MM.1S (cell line): ENCODE results near the gene TPM1.
"Not testable (repeated sequence)": the region's sequence is repeated elsewhere in the genome, so short reads cannot be mapped to it uniquely, and the experiment has no call there.

Source experiments
- DNase-seq: peaks from one replicate; pipeline ENCODE4 v3.0.0-alpha.2; 2015
- H2AFZ ChIP-seq: fragments of 300-600 bp; sonication (generic); 2 replicates; pipeline ENCODE4 v1.6.0; 2016; ENCODE audit warnings: antibody characterized with exemption, low read length
- H3F3A ChIP-seq: fragments of 300-600 bp; sonication (generic); 2 replicates; pipeline ENCODE4 v1.6.1; 2016; ENCODE audit warnings: mild to moderate bottlenecking, antibody characterized with exemption, low read length, moderate library complexity, mixed read lengths; ENCODE audit not compliant: insufficient read depth
- H3K27ac ChIP-seq: fragments of 300-600 bp; sonication (generic); 2 replicates; pipeline ENCODE4 v1.5.1; 2016; ENCODE audit warnings: mild to moderate bottlenecking, low read length
- H3K27me3 ChIP-seq: fragments of 300-600 bp; sonication (generic); replicated peaks from 2 replicates; pipeline ENCODE4 v1.6.0; 2016; ENCODE audit warnings: low read length; ENCODE audit not compliant: insufficient read depth
- H3K36me3 ChIP-seq: fragments of 300-600 bp; sonication (generic); replicated peaks from 2 replicates; pipeline ENCODE4 v1.6.1; 2016; ENCODE audit warnings: mild to moderate bottlenecking, low read length, mixed read lengths; ENCODE audit not compliant: insufficient read depth
- H3K4me1 ChIP-seq: fragments of 300-600 bp; sonication (generic); 2 replicates; pipeline ENCODE4 v1.6.1; 2016; ENCODE audit warnings: low read length, mixed read lengths
- H3K4me2 ChIP-seq: fragments of 300-600 bp; sonication (generic); 2 replicates; pipeline ENCODE4 v1.6.0; 2016; ENCODE audit warnings: low read depth, low read length
- H3K4me3 ChIP-seq: fragments of 300-600 bp; sonication (generic); 2 replicates; pipeline ENCODE4 v1.5.1; 2016; ENCODE audit warnings: low read length, mixed read lengths
- H3K79me2 ChIP-seq: fragments of 300-600 bp; sonication (generic); 2 replicates; pipeline ENCODE4 v1.6.1; 2016; ENCODE audit warnings: mixed run types, low read length, mixed read lengths
- H3K9ac ChIP-seq: fragments of 300-600 bp; sonication (generic); 2 replicates; pipeline ENCODE4 v1.6.1; 2016; ENCODE audit warnings: low read length, mixed read lengths
- H3K9me2 ChIP-seq: fragments of 300-600 bp; sonication (generic); replicated peaks from 2 replicates; pipeline ENCODE4 v1.6.1; 2016; ENCODE audit warnings: mild to moderate bottlenecking, low read length, mixed read lengths; ENCODE audit not compliant: insufficient read depth
- H3K9me3 ChIP-seq: fragments of 300-600 bp; sonication (generic); replicated peaks from 2 replicates; pipeline ENCODE4 v1.6.1; 2016; ENCODE audit warnings: mild to moderate bottlenecking, low read length, mixed read lengths; ENCODE audit not compliant: insufficient read depth
- H4K20me1 ChIP-seq: fragments of 300-600 bp; sonication (generic); 2 replicates; pipeline ENCODE4 v1.6.1; 2016; ENCODE audit warnings: mild to moderate bottlenecking, low read length, moderate library complexity, mixed read lengths; ENCODE audit not compliant: insufficient read depth
- CTCF ChIP-seq: fragments of 300-600 bp; sonication (generic); IDR thresholded peaks from 2 replicates; pipeline ENCODE4 v1.5.1; 2016; ENCODE audit warnings: antibody characterized with exemption, low read length, mixed read lengths
- EZH2 ChIP-seq: fragments of 300-600 bp; sonication (generic); optimal IDR thresholded peaks from 2 replicates; pipeline ENCODE3; 2017; ENCODE audit warnings: low read depth, mild to moderate bottlenecking, antibody characterized with exemption, low read length, mixed read lengths
- EZH2phosphoT487 ChIP-seq: fragments of 300-600 bp; sonication (generic); IDR thresholded peaks from 2 replicates; pipeline ENCODE4 v1.6.1; 2018; ENCODE audit warnings: antibody characterized with exemption, low read length

TPM1 gene

GRCh38 chr15:63041974-63042876 is at the start of gene TPM1:
TPM1 (plus strand) TSS chr15:63042747; CDS start chr15:63042830, 83 bp downstream.
- no peak for DNase-seq
- H3K9ac ChIP-seq: no peak within 1 kb of the TSS
- H3K27me3 ChIP-seq: peaks cover 63% of the 10 kb centered on the region
- H3K4me3 ChIP-seq: peak within 1 kb of the TSS; percentile 12; the same call in 1 of the 2 replicates
- no peak for TF ChIP-seq EZH2phosphoT487
- no peak for TF ChIP-seq EZH2
- no peak for TF ChIP-seq CTCF
- H3K79me2 ChIP-seq: no peaks in the 10 kb centered on the region
- H3F3A ChIP-seq: no peaks in the 10 kb centered on the region
- H3K9me3 ChIP-seq: no peaks in the 10 kb centered on the region
- H3K4me2 ChIP-seq: peak within 1 kb of the TSS; percentile 33; the same call in 1 of the 2 replicates
- H3K9me2 ChIP-seq: no peaks in the 10 kb centered on the region
- no peaks in the 10 kb centered on the region for H4K20me1 ChIP-seq
- H3K4me1 ChIP-seq: no peaks in the 10 kb centered on the region
- H3K27ac ChIP-seq: no peak within 1 kb of the TSS
- H2AFZ ChIP-seq: no peak within 1 kb of the TSS
- H3K36me3 ChIP-seq: no peaks in the 10 kb centered on the region

- Histone ChIP-seq H3K4me1 (no peaks in the 10 kb centered on the region), H2AFZ (no peak overlapping the region), H3F3A (no peaks in the 10 kb centered on the region), H3K79me2 (no peaks in the 10 kb centered on the region), H3K27me3 (no peaks in the 10 kb centered on the region), H4K20me1 (no peaks in the 10 kb centered on the region), H3K4me2 (no peak overlapping the region), H3K9me2 (no peaks in the 10 kb centered on the region), H3K4me3 (no peak overlapping the region), H3K9me3 (no peaks in the 10 kb centered on the region), H3K27ac (no peak overlapping the region), H3K36me3 (no peaks in the 10 kb centered on the region), H3K9ac (no peak overlapping the region)
- no peak for TF ChIP-seq EZH2phosphoT487
- TF ChIP-seq CTCF: no peak
- no peak for TF ChIP-seq EZH2
- no peak for DNase-seq
Measured at GRCh38 chr15:62993066-62993465, 49.5 kb upstream of the TPM1 start.

- H3K79me2 ChIP-seq, H3K9me3 ChIP-seq, H3K4me3 ChIP-seq, H3K9ac ChIP-seq, H3K4me2 ChIP-seq, H3K36me3 ChIP-seq, H3F3A ChIP-seq, H3K27ac ChIP-seq, DNase-seq, H3K27me3 ChIP-seq, H2AFZ ChIP-seq, H3K4me1 ChIP-seq, H3K9me2 ChIP-seq, H4K20me1 ChIP-seq: not testable (repeated sequence)
Measured at GRCh38 chr15:62993632-62994031, 48.9 kb upstream of the TPM1 start.

- no peak overlapping the region for H3K4me3 ChIP-seq
- TF ChIP-seq CTCF (no peak), EZH2 (no peak), EZH2phosphoT487 (no peak)
- H2AFZ ChIP-seq: no peak overlapping the region
- no peaks in the 10 kb centered on the region for H3K9me3 ChIP-seq
- H3K36me3 ChIP-seq: no peaks in the 10 kb centered on the region
- no peak overlapping the region for H3K27ac ChIP-seq
- H3K4me1 ChIP-seq: no peaks in the 10 kb centered on the region
- H3F3A ChIP-seq: no peaks in the 10 kb centered on the region
- H3K27me3 ChIP-seq: no peaks in the 10 kb centered on the region
- no peaks in the 10 kb centered on the region for H4K20me1 ChIP-seq
- H3K79me2 ChIP-seq: no peaks in the 10 kb centered on the region
- H3K4me2 ChIP-seq: no peak overlapping the region
- no peaks in the 10 kb centered on the region for H3K9me2 ChIP-seq
- DNase-seq: no peak
- H3K9ac ChIP-seq: no peak overlapping the region
Measured at GRCh38 chr15:62994439-62994838, 48.1 kb upstream of the TPM1 start.
